HepG2 (cell line): ENCODE results near the gene TMC4. TPM values are rescaled to one million over a fixed set of nuclear protein-coding genes. Genes with fewer than 3 reads are reported as not detected.

Experiments
- ATRX ChIP-seq: sonication (generic); formaldehyde crosslinking; IDR thresholded peaks from 2 replicates; pipeline ENCODE4 v1.4.0; 2020; ENCODE audit warnings: missing genetic modification reagents, borderline replicate concordance
- BCLAF1 ChIP-seq: fragments of 450-650 bp; IDR thresholded peaks from 2 replicates; pipeline ENCODE4 v1.6.1; 2017; ENCODE audit warnings: mild to moderate bottlenecking
- CEBPB ChIP-seq: IDR thresholded peaks from 2 replicates; pipeline ENCODE4 v1.6.1; 2011; ENCODE audit warnings: low read depth, low read length, improper control_type of control experiment, borderline replicate concordance
- ELF3 ChIP-seq: IDR thresholded peaks from 2 replicates; pipeline ENCODE4 v1.6.1; 2016; ENCODE audit warnings: missing genetic modification reagents, missing compliant biosample characterization
- HBP1 ChIP-seq: IDR thresholded peaks from 2 replicates; pipeline ENCODE4 v1.6.1; 2016; ENCODE audit warnings: low read depth, control low read depth
- KLF15 ChIP-seq: sonication (generic); formaldehyde crosslinking; IDR thresholded peaks from 2 replicates; pipeline ENCODE4 v1.8.1; 2023; ENCODE audit warnings: borderline replicate concordance, mild to moderate bottlenecking, inconsistent platforms, missing genetic modification reagents, mixed read lengths
- MIER3 ChIP-seq: IDR thresholded peaks from 2 replicates; pipeline ENCODE4 v1.6.1; 2016; ENCODE audit warnings: missing compliant biosample characterization, borderline replicate concordance
- NFKB2 ChIP-seq: sonication (generic); formaldehyde crosslinking; IDR thresholded peaks from 2 replicates; pipeline ENCODE4 v1.4.0; 2020; ENCODE audit warnings: missing genetic modification reagents, borderline replicate concordance
- TAF1 ChIP-seq: sonication (generic); formaldehyde crosslinking; IDR thresholded peaks from 2 replicates; pipeline ENCODE4 v1.4.0; 2020; ENCODE audit warnings: missing genetic modification reagents
- TBX2 ChIP-seq: sonication (generic); formaldehyde crosslinking; IDR thresholded peaks from 2 replicates; pipeline ENCODE4 v1.5.0; 2020; ENCODE audit warnings: missing genetic modification reagents, mild to moderate bottlenecking, borderline replicate concordance
- TIGD3 ChIP-seq: sonication (generic); formaldehyde crosslinking; IDR thresholded peaks from 2 replicates; pipeline ENCODE4 v1.5.1; 2020; ENCODE audit warnings: mild to moderate bottlenecking, missing genetic modification reagents, borderline replicate concordance
- ZMYM3 ChIP-seq: sonication (generic); formaldehyde crosslinking; IDR thresholded peaks from 2 replicates; pipeline ENCODE4 v1.5.1; 2020; ENCODE audit warnings: mild to moderate bottlenecking, missing genetic modification reagents
- ZNF207 ChIP-seq: fragments of 450-650 bp; IDR thresholded peaks from 2 replicates; pipeline ENCODE4 v1.6.1; 2016; ENCODE audit warnings: antibody characterized with exemption, borderline replicate concordance
- ZNF253 ChIP-seq: sonication (generic); formaldehyde crosslinking; IDR thresholded peaks from 2 replicates; pipeline ENCODE4 v1.8.0; 2022; ENCODE audit warnings: mild to moderate bottlenecking, missing genetic modification reagents, borderline replicate concordance
- ZNF263 ChIP-seq: sonication (generic); formaldehyde crosslinking; IDR thresholded peaks from 2 replicates; pipeline ENCODE4 v1.4.0; 2020; ENCODE audit warnings: missing genetic modification reagents
- ZNF616 ChIP-seq: sonication (generic); formaldehyde crosslinking; IDR thresholded peaks from 2 replicates; pipeline ENCODE4 v1.5.0; 2020; ENCODE audit warnings: low read depth, mild to moderate bottlenecking, missing genetic modification reagents
- ZNF761 ChIP-seq: sonication (generic); formaldehyde crosslinking; conservative IDR thresholded peaks from 2 replicates; pipeline ENCODE4 v1.4.0; 2020; ENCODE audit warnings: mild to moderate bottlenecking, missing genetic modification reagents
- ZNF790 ChIP-seq: sonication (generic); formaldehyde crosslinking; IDR thresholded peaks from 2 replicates; pipeline ENCODE4 v1.8.0; 2022; ENCODE audit warnings: missing genetic modification reagents, mild to moderate bottlenecking, borderline replicate concordance
- polyA plus RNA-seq, 8 experiments: library from polyadenylated mRNA; depleted of rRNA in 3 of 8; stranded (reverse) in 7 of 8; unstranded in 1 of 8; fragments of >200 nt; fragmentation: Illumina TruSeq in 4 of 8; extraction: Trizol in 4 of 8; gene quantifications; 2 replicates each; pipeline versions ENCODE4 v1.2.1 to v1.2.3, GENCODE V29; 2011 to 2016; ENCODE audit warnings: low read depth in 4 of 8, missing spikeins in 1 of 8, mixed read lengths in 1 of 8; ENCODE audit not compliant: insufficient read depth in 1 of 8
- total RNA-seq, 5 experiments: library from RNA; depleted of rRNA; stranded (reverse); fragments of >200 nt; fragmentation: Illumina TruSeq; extraction: Trizol; gene quantifications; 2 replicates each; pipeline ENCODE4 v1.2.3, GENCODE V29; 2016; ENCODE audit warnings: low read depth in 1 of 5
- TF ChIP-seq, protein P1 (sequence below): sonication (generic); formaldehyde crosslinking; IDR thresholded peaks from 2 replicates; pipeline ENCODE4 v1.5.1; 2020; ENCODE audit warnings: mild to moderate bottlenecking, missing genetic modification reagents, moderate library complexity

Gene TMC4
- total and polyA plus RNA-seq, 2 of the 13 experiments (the other 11 are each of a cell fraction or from before 2014, with no cell fraction given), result 0.13 to 0.24 TPM

DNA sequence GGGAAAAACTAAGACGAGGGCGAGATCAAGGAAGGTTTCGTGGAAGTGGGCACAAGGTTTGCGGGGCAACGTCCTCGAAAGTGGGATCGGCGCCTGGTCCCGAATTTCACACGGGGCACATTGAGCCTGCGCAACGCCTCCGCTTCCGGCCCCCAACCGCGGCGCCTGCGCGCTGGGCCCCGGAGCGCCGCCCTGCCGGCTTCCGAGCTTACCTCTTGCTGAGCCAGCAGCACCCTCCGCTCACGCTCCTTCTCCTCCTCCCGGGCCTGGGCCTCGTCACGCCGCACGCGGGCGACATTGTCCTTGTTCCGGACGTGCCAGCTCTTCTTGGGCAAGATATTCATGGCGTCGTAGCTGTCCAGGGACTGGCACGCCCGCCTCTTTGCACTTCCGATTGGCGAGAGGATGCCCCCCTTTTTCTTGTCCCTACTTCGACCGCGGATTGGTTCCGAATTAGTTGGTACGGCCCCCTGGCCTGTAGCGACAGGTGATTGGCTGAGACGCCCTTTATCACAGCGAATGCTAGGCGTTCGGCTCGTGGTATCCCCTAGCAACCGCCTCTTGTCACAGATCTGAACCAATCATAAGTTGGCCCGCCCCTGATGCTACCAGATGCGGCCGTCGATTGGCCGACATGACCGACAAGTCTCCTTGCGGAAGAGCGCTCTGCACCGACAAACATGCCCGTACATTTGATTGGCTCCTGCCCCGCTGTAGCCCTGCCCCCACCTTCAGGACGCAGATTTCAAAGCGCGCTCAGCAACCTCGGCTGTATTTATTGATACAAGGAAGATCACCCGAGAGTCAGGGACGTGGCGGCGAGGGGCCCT, 13.4 kb downstream of the TMC4 start, which contains the start of gene LENG1 (continued):
- TF ChIP-seq BCLAF1 (no peak), ZNF207 (no peak), ATRX (CRISPR knock-in tag) (no peak), ZNF790 (CRISPR knock-in tag) (no peak), ELF3 (CRISPR knock-in tag) (peak; percentile 11), TAF1 (CRISPR knock-in tag) (peak; percentile 67), ZNF253 (CRISPR knock-in tag) (no peak), TIGD3 (CRISPR knock-in tag) (no peak), HBP1 (CRISPR knock-in tag) (peak; percentile 88), CEBPB (peak; percentile 22; the same call in 1 of the 2 replicates), ZNF761 (CRISPR knock-in tag) (no peak), KLF15 (CRISPR knock-in tag) (no peak), ZNF616 (CRISPR knock-in tag) (0 out of 2 replicates have a peak, but pooled peaks have one; percentile 64), ZNF263 (CRISPR knock-in tag) (no peak; the same call in 1 of the 2 replicates), ZMYM3 (no peak), NFKB2 (0 out of 2 replicates have a peak, but pooled peaks have one; percentile 17), TBX2 (peak; percentile 45; the same call in 1 of the 2 replicates), MIER3 (no peak)
- TF ChIP-seq, protein P1, sequence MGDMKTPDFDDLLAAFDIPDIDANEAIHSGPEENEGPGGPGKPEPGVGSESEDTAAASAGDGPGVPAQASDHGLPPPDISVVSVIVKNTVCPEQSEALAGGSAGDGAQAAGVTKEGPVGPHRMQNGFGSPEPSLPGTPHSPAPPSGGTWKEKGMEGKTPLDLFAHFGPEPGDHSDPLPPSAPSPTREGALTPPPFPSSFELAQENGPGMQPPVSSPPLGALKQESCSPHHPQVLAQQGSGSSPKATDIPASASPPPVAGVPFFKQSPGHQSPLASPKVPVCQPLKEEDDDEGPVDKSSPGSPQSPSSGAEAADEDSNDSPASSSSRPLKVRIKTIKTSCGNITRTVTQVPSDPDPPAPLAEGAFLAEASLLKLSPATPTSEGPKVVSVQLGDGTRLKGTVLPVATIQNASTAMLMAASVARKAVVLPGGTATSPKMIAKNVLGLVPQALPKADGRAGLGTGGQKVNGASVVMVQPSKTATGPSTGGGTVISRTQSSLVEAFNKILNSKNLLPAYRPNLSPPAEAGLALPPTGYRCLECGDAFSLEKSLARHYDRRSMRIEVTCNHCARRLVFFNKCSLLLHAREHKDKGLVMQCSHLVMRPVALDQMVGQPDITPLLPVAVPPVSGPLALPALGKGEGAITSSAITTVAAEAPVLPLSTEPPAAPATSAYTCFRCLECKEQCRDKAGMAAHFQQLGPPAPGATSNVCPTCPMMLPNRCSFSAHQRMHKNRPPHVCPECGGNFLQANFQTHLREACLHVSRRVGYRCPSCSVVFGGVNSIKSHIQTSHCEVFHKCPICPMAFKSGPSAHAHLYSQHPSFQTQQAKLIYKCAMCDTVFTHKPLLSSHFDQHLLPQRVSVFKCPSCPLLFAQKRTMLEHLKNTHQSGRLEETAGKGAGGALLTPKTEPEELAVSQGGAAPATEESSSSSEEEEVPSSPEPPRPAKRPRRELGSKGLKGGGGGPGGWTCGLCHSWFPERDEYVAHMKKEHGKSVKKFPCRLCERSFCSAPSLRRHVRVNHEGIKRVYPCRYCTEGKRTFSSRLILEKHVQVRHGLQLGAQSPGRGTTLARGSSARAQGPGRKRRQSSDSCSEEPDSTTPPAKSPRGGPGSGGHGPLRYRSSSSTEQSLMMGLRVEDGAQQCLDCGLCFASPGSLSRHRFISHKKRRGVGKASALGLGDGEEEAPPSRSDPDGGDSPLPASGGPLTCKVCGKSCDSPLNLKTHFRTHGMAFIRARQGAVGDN (CRISPR knock-in tag), result peak; percentile 94
